Endothelial cell of umbilical vein (primary cell): ENCODE measurements around the gene MOK. TPM values are rescaled to one million over a fixed set of nuclear protein-coding genes. Genes with fewer than 3 reads are reported as not detected.

Source experiments
- BruUV-seq: library from RNA; stranded (reverse); fragments of 400-500 nt; replicated peaks from 2 replicates; lab custom pipeline; 2021; lab: Mats Ljungman, UMichigan
- CTCF ChIA-PET: fragments of 300-600, 350-600 bp; sonication (Branson Sonifier 250); formaldehyde crosslinking; loops from one replicate; lab custom pipeline; 2021; ENCODE audit warnings: antibody characterized with exemption, inconsistent platforms; lab: Charles Lee
- POLR2A ChIA-PET: fragments of 300-600, 350-600 bp; sonication (Branson Sonifier 250); formaldehyde crosslinking; loops from one replicate; lab custom pipeline; 2021; ENCODE audit warnings: antibody characterized with exemption, inconsistent platforms; lab: Charles Lee
- DNase-seq: peaks from one replicate; pipeline ENCODE4 v3.0.0-alpha.2; 2011; ENCODE audit warnings: low read depth, low spot score
- FAIRE-seq: peaks from 2 replicates; lab custom pipeline; 2011; peaks lifted over from hg19 to GRCh38; lab: Jason Lieb, UNC
- H2AFZ ChIP-seq: 2 replicates; pipeline ENCODE4 v1.6.0; 2012; ENCODE audit warnings: low read depth, low read length, control low read depth, inconsistent platforms
- H3K27ac ChIP-seq: 2 replicates; pipeline ENCODE4 v1.5.1; 2011; ENCODE audit warnings: low read depth, mild to moderate bottlenecking, control low read depth, low read length, moderate library complexity; ENCODE audit not compliant: insufficient read depth
- H3K27me3 ChIP-seq, 2 experiments: 2 replicates each; pipeline versions ENCODE4 v1.6.0 to v1.6.1; 2011; ENCODE audit warnings: low read length in 2 of 2, mixed read lengths in 1 of 2; ENCODE audit not compliant: control insufficient read depth in 2 of 2, insufficient read depth in 2 of 2
- H3K36me3 ChIP-seq, 2 experiments: 2 replicates in 1 of 2; 3 replicates in 1 of 2; pipeline ENCODE4 v1.5.1; 2011; ENCODE audit warnings: low read length in 2 of 2, mild to moderate bottlenecking in 1 of 2, moderate library complexity in 1 of 2; ENCODE audit not compliant: control insufficient read depth in 2 of 2, insufficient read depth in 2 of 2; ENCODE audit errors: extremely low read depth in 1 of 2
- H3K4me1 ChIP-seq: 3 replicates; pipeline ENCODE4 v1.5.1; 2011; ENCODE audit warnings: mild to moderate bottlenecking, low read length; ENCODE audit not compliant: control insufficient read depth, insufficient read depth; ENCODE audit errors: extremely low read depth
- H3K4me2 ChIP-seq: 2 replicates; pipeline ENCODE4 v1.6.1; 2011; ENCODE audit warnings: low read length, control low read depth, mixed read lengths; ENCODE audit not compliant: insufficient read depth
- H3K4me3 ChIP-seq, 3 experiments: fragments of 200-600 bp in 1 of 3; sonication (generic), shearing (Covaris generic) in 1 of 3; replicated peaks in 1 of 3; 2 replicates each; pipeline ENCODE4 v1.5.1; 2011 to 2016; ENCODE audit warnings: control low read depth in 3 of 3, low read length in 3 of 3, mild to moderate bottlenecking in 2 of 3, inconsistent platforms in 1 of 3, low read depth in 1 of 3, moderate library complexity in 1 of 3; ENCODE audit not compliant: insufficient read depth in 1 of 3
- H3K79me2 ChIP-seq: 2 replicates; pipeline ENCODE4 v1.6.0; 2012; ENCODE audit warnings: low read length, inconsistent platforms; ENCODE audit not compliant: control insufficient read depth, insufficient read depth
- H3K9ac ChIP-seq: replicated peaks from 2 replicates; pipeline ENCODE3; 2011; ENCODE audit warnings: low read length, control low read depth; ENCODE audit not compliant: insufficient read depth; ENCODE audit errors: extremely low read depth
- H3K9me1 ChIP-seq: replicated peaks from 3 replicates; pipeline ENCODE4 v1.6.0; 2011; ENCODE audit warnings: mild to moderate bottlenecking, low read length; ENCODE audit not compliant: control insufficient read depth, insufficient read depth; ENCODE audit errors: extremely low read depth
- H3K9me3 ChIP-seq: replicated peaks from 2 replicates; pipeline ENCODE4 v1.5.1; 2012; ENCODE audit warnings: low read length, inconsistent platforms; ENCODE audit not compliant: control insufficient read depth, insufficient read depth
- H4K20me1 ChIP-seq: replicated peaks from 2 replicates; pipeline ENCODE3; 2011; ENCODE audit warnings: mild to moderate bottlenecking, low read length; ENCODE audit not compliant: control insufficient read depth, insufficient read depth; ENCODE audit errors: extremely low read depth
- EZH2 ChIP-seq: IDR thresholded peaks from 2 replicates; pipeline ENCODE4 v1.6.1; 2012; ENCODE audit warnings: borderline replicate concordance, low read depth, mild to moderate bottlenecking, moderate library complexity, low read length, inconsistent platforms; ENCODE audit not compliant: severe bottlenecking
- FOS ChIP-seq: IDR thresholded peaks from 2 replicates; pipeline ENCODE4 v1.6.1; 2011; ENCODE audit warnings: mild to moderate bottlenecking, low read length, moderate library complexity, borderline replicate concordance; ENCODE audit not compliant: insufficient read depth
- GATA2 ChIP-seq: IDR thresholded peaks from 2 replicates; pipeline ENCODE4 v1.7.0; 2011; ENCODE audit warnings: low read depth, mild to moderate bottlenecking, moderate library complexity, mixed read lengths, low read length; ENCODE audit not compliant: insufficient read length, insufficient read depth
- JUN ChIP-seq: IDR thresholded peaks from 2 replicates; pipeline ENCODE4 v1.6.1; 2011; ENCODE audit warnings: borderline replicate concordance, low read depth; ENCODE audit not compliant: insufficient read length, insufficient read depth
- MYC ChIP-seq: IDR thresholded peaks from one replicate; pipeline ENCODE4 v1.6.1; 2011; ENCODE audit warnings: mild to moderate bottlenecking, low read depth, low read length
- POLR2A ChIP-seq: IDR thresholded peaks from 2 replicates; pipeline ENCODE4 v1.6.1; 2012; ENCODE audit warnings: low read depth, mild to moderate bottlenecking, control low read depth, low read length
- POLR2AphosphoS5 ChIP-seq: IDR thresholded peaks from 2 replicates; pipeline ENCODE4 v1.6.1; 2012; ENCODE audit warnings: low read depth, mild to moderate bottlenecking, control low read depth, low read length, moderate library complexity; ENCODE audit not compliant: insufficient read depth
- dilution Hi-C: fragments of 300-500 bp; cut with MboI; formaldehyde crosslinking; loops from one replicate; pipeline ENCODE4 v1.15.0; 2019; ENCODE audit warnings: low sequenced_read_pairs; ENCODE audit not compliant: extremely low pct_ligation_motif_present
- intact Hi-C: fragments of 100-400 bp; cut with micrococcal nuclease; formaldehyde crosslinking; loops from one replicate; pipeline ENCODE4 v1.10.0; 2022
- polyA plus RNA-seq, 4 experiments: library from polyadenylated mRNA; depleted of rRNA in 3 of 4; stranded (reverse) in 3 of 4; unstranded in 1 of 4; fragments of >200 nt; gene quantifications; 2 replicates each; pipeline versions ENCODE4 v1.2.1 to v1.2.3, GENCODE V29; 2011 to 2012; ENCODE audit warnings: missing spikeins in 1 of 4
- total RNA-seq: library from RNA; stranded (reverse); gene quantifications from 2 replicates; pipeline ENCODE4 v1.2.3, GENCODE V29; 2021
- TF ChIP-seq, protein P1 (sequence below): IDR thresholded peaks from 2 replicates; pipeline ENCODE4 v1.6.1; 2011; ENCODE audit not compliant: insufficient read depth, insufficient read length
- TF ChIP-seq, protein P2 (sequence below), 2 donors: IDR thresholded peaks; 1 replicate in 1 of 2; 2 replicates in 1 of 2; pipeline ENCODE4 v1.5.1; 2011; ENCODE audit warnings: low read length in 2 of 2, mild to moderate bottlenecking in 2 of 2, moderate library complexity in 2 of 2, control low read depth in 1 of 2, inconsistent platforms in 1 of 2, low read depth in 1 of 2; ENCODE audit not compliant: insufficient read depth in 1 of 2; ENCODE audit errors: extremely low read depth in 1 of 2

Gene MOK
- total and polyA plus RNA-seq, 2 donors (not counting 3 experiments of a cell fraction or from before 2014, with no cell fraction given), result 6.1 to 8.6 TPM

DNA sequence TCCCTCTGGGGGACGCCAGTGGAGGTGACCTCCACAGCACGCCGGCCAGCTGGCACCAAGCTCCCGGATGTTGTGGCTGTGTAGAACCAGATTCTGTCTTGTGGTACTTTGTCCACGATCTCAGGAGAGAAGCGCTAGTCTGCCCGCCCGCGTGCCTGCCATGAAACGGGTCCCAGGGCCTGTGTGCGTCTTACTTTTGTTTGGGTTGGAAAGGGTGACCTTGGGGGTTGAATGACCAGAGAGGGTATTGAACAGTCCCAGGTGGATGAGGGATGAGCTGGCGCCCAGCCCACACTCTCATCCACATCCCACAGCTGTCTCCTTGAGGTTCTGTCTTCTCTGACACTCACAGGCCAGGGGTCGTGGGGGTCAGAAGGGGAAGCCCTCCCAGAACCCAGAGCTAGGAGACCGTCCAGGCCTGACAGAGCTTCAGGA is 87.0 kb downstream of the MOK start:
- Histone ChIP-seq H3K4me2 (no peak overlapping the region), H3K4me3 (no peak overlapping the region), H3K9me3 (no peaks in the 10 kb centered on the region), H3K9me1 (no peaks in the 10 kb centered on the region), H3K9ac (no peak overlapping the region), H3K27me3 (no peaks in the 10 kb centered on the region), H4K20me1 (no peaks in the 10 kb centered on the region), H3K36me3 (no peaks in the 10 kb centered on the region), H3K79me2 (no peaks in the 10 kb centered on the region), H3K4me1 (peaks cover 8% of the 10 kb centered on the region), H2AFZ (no peak overlapping the region), H3K27ac (no peak overlapping the region)
- no peak for FAIRE-seq
- BruUV-seq, result no TSS peak
- no peak for DNase-seq
- dilution Hi-C loops (no loop called here), intact Hi-C loops (no loop called here)
- ChIA-PET POLR2A (no interaction called here), CTCF (interaction anchor here (0.8 kb wide), 1 partner anchor 96 kb away, joined by 3 read pairs; no protein-coding TSS in a partner anchor)
- TF ChIP-seq FOS (no peak), JUN (no peak), GATA2 (no peak), MYC (no peak), POLR2AphosphoS5 (no peak), EZH2 (no peak)
- TF ChIP-seq, protein P1, sequence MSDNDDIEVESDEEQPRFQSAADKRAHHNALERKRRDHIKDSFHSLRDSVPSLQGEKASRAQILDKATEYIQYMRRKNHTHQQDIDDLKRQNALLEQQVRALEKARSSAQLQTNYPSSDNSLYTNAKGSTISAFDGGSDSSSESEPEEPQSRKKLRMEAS, result no peak

DNA sequence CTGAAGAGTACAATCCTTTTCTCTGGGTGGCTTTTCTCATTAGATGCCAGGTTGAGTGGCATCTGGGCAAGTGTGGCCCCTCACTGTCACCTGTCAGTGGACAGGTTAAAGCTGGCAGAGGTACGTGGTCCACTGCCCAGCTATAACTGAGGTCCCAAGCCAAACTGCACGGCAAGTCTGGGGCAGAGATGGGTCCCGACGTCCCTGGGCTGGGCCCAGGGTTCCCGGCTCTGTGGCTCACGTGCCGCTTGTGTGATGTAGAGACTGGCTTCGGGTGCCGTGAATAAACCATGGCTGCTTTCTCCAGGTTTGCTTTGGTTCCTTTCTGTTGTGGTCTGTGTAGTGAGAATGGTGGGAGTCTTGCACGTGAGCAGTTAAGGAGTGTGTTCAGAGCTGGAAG is 87.6 kb downstream of the MOK start:
- no TSS peak for BruUV-seq
- H3K27ac ChIP-seq, result no peak overlapping the region
- H3K36me3 ChIP-seq, result no peaks in the 10 kb centered on the region
- intact Hi-C loops, result no loop called here
- H2AFZ ChIP-seq, result no peak overlapping the region
- H3K27me3 ChIP-seq, result no peaks in the 10 kb centered on the region
- no peak overlapping the region for H3K9ac ChIP-seq
- DNase-seq, result no peak
- TF ChIP-seq POLR2A, result no peak
- TF ChIP-seq JUN, result no peak
- no peak for TF ChIP-seq POLR2AphosphoS5
- TF ChIP-seq GATA2, result no peak
- TF ChIP-seq, protein P2, sequence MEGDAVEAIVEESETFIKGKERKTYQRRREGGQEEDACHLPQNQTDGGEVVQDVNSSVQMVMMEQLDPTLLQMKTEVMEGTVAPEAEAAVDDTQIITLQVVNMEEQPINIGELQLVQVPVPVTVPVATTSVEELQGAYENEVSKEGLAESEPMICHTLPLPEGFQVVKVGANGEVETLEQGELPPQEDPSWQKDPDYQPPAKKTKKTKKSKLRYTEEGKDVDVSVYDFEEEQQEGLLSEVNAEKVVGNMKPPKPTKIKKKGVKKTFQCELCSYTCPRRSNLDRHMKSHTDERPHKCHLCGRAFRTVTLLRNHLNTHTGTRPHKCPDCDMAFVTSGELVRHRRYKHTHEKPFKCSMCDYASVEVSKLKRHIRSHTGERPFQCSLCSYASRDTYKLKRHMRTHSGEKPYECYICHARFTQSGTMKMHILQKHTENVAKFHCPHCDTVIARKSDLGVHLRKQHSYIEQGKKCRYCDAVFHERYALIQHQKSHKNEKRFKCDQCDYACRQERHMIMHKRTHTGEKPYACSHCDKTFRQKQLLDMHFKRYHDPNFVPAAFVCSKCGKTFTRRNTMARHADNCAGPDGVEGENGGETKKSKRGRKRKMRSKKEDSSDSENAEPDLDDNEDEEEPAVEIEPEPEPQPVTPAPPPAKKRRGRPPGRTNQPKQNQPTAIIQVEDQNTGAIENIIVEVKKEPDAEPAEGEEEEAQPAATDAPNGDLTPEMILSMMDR (IDR thresholded peaks at IDR 0.05; ENCODE audit: extremely low read depth in 1 of 2, insufficient read depth in 1 of 2, low read depth in 1 of 2, low read length in 2 of 2), result no peak
- TF ChIP-seq EZH2, result no peak
- TF ChIP-seq MYC, result no peak
- no peak for TF ChIP-seq FOS
- TF ChIP-seq, protein P1, result no peak
- no peak for FAIRE-seq
- H3K9me3 ChIP-seq, result no peaks in the 10 kb centered on the region
- no peaks in the 10 kb centered on the region for H3K79me2 ChIP-seq
- H4K20me1 ChIP-seq, result no peaks in the 10 kb centered on the region
- no peak overlapping the region for H3K4me3 ChIP-seq
- peaks cover 8% of the 10 kb centered on the region for H3K4me1 ChIP-seq
- ChIA-PET CTCF (no interaction called here), POLR2A (no interaction called here)
- dilution Hi-C loops, result no loop called here
- H3K4me2 ChIP-seq, result no peak overlapping the region
- no peaks in the 10 kb centered on the region for H3K9me1 ChIP-seq
